IMR-90 (cell line): ENCODE data around the gene GGPS1. TPM values are rescaled to one million over a fixed set of nuclear protein-coding genes. Genes with fewer than 3 reads are reported as not detected.
A peak's percentile ranks its signal among the peaks of the same experiment; 100 is the strongest.

ENCODE experiments used
- ATAC-seq: fragments of 200-7000 bp; cut with Tn5 transposase; 2 replicates; pipeline ENCODE4 v1.9.1; 2020; ENCODE audit warnings: low read depth, mild to moderate bottlenecking, moderate library complexity
- BruUV-seq: library from RNA; stranded (reverse); fragments of 400-500 nt; replicated peaks from 2 replicates; lab custom pipeline; 2021; lab: Mats Ljungman, UMichigan
- CTCF ChIA-PET: fragments of 300-600 bp; formaldehyde crosslinking; extraction: SDS; loops from one replicate; lab custom pipeline; 2021; ENCODE audit warnings: antibody characterized with exemption; lab: Yijun Ruan, JAX
- POLR2A ChIA-PET: fragments of 300-600 bp; sonication (Branson Sonifier 250); formaldehyde crosslinking; loops from one replicate; lab custom pipeline; 2022; ENCODE audit warnings: antibody characterized with exemption; ENCODE audit not compliant: unreplicated experiment; lab: Charles Lee
- DNase-seq: peaks from one replicate; pipeline ENCODE4 v3.0.0; 2013
- H2AFZ ChIP-seq: replicated peaks from 2 replicates; pipeline ENCODE3; 2013; ENCODE audit warnings: low read length, mild to moderate bottlenecking; ENCODE audit not compliant: poor library complexity
- H2AK5ac ChIP-seq: 2 replicates; pipeline ENCODE4 v1.6.1; 2013; ENCODE audit warnings: low read depth, low read length, inconsistent platforms
- H2AK9ac ChIP-seq: replicated peaks from 2 replicates; pipeline ENCODE3; 2013; ENCODE audit warnings: mild to moderate bottlenecking, low read depth, low read length, moderate library complexity; ENCODE audit not compliant: poor library complexity
- H2BK120ac ChIP-seq: 2 replicates; pipeline ENCODE4 v1.6.1; 2013; ENCODE audit warnings: low read depth, low read length, inconsistent platforms
- H2BK15ac ChIP-seq: 3 replicates; pipeline ENCODE4 v1.6.1; 2013; ENCODE audit warnings: low read depth, low read length, inconsistent platforms
- H2BK20ac ChIP-seq: 2 replicates; pipeline ENCODE4 v1.6.1; 2013; ENCODE audit warnings: low read depth, mild to moderate bottlenecking, inconsistent platforms, low read length, moderate library complexity
- H2BK5ac ChIP-seq: 2 replicates; pipeline ENCODE4 v1.6.1; 2013; ENCODE audit warnings: mild to moderate bottlenecking, low read depth, low read length, inconsistent platforms; ENCODE audit not compliant: poor library complexity, severe bottlenecking
- H3K14ac ChIP-seq: replicated peaks from 2 replicates; pipeline ENCODE4 v1.6.1; 2013; ENCODE audit warnings: low read depth, low read length, inconsistent platforms
- H3K18ac ChIP-seq: 2 replicates; pipeline ENCODE4 v1.6.1; 2013; ENCODE audit warnings: low read depth, low read length, control low read depth
- H3K23ac ChIP-seq: 2 replicates; pipeline ENCODE4 v1.6.1; 2013; ENCODE audit warnings: low read depth, low read length, inconsistent platforms
- H3K27ac ChIP-seq: 2 replicates; pipeline ENCODE4 v1.5.1; 2013; ENCODE audit warnings: mild to moderate bottlenecking, control low read depth, low read length; ENCODE audit not compliant: insufficient read depth
- H3K27me3 ChIP-seq: 2 replicates; pipeline ENCODE4 v1.6.1; 2013; ENCODE audit warnings: low read length; ENCODE audit not compliant: control insufficient read depth, insufficient read depth
- H3K36me3 ChIP-seq: 2 replicates; pipeline ENCODE4 v1.6.1; 2013; ENCODE audit warnings: low read length, mixed read lengths; ENCODE audit not compliant: control insufficient read depth, insufficient read depth
- H3K4ac ChIP-seq: 2 replicates; pipeline ENCODE4 v1.6.1; 2013; ENCODE audit warnings: low read depth, low read length, inconsistent platforms
- H3K4me1 ChIP-seq: 2 replicates; pipeline ENCODE4 v1.6.1; 2013; ENCODE audit warnings: low read length, mixed read lengths; ENCODE audit not compliant: control insufficient read depth, insufficient read depth
- H3K4me2 ChIP-seq: 2 replicates; pipeline ENCODE4 v1.6.1; 2013; ENCODE audit warnings: low read depth, mild to moderate bottlenecking, control low read depth, low read length, moderate library complexity
- H3K4me3 ChIP-seq: 2 replicates; pipeline ENCODE4 v1.5.1; 2013; ENCODE audit warnings: low read depth, mild to moderate bottlenecking, control low read depth, low read length, moderate library complexity; ENCODE audit not compliant: insufficient read depth
- H3K56ac ChIP-seq: 2 replicates; pipeline ENCODE4 v1.6.1; 2013; ENCODE audit warnings: low read length, inconsistent platforms; ENCODE audit not compliant: insufficient read depth; ENCODE audit errors: extremely low read depth
- H3K79me1 ChIP-seq, 2 experiments: 2 replicates each; pipeline ENCODE4 v1.6.1; 2013; ENCODE audit warnings: low read length in 2 of 2, inconsistent platforms in 1 of 2, low read depth in 1 of 2
- H3K9ac ChIP-seq: 2 replicates; pipeline ENCODE4 v1.6.1; 2013; ENCODE audit warnings: low read depth, low read length, control low read depth
- H3K9me1 ChIP-seq: 2 replicates; pipeline ENCODE4 v1.6.1; 2013; ENCODE audit warnings: low read length, inconsistent platforms; ENCODE audit not compliant: insufficient read depth
- H3K9me3 ChIP-seq: 2 replicates; pipeline ENCODE4 v1.6.1; 2013; ENCODE audit warnings: low read length; ENCODE audit not compliant: control insufficient read depth, insufficient read depth
- H4K20me1 ChIP-seq: 2 replicates; pipeline ENCODE4 v1.6.1; 2013; ENCODE audit warnings: low read length, inconsistent platforms; ENCODE audit not compliant: insufficient read depth
- H4K5ac ChIP-seq: 2 replicates; pipeline ENCODE4 v1.6.1; 2013; ENCODE audit warnings: mild to moderate bottlenecking, low read depth, low read length, control low read depth
- H4K8ac ChIP-seq, 2 experiments: 2 replicates each; pipeline ENCODE4 v1.6.1; 2013; ENCODE audit warnings: low read depth in 2 of 2, low read length in 2 of 2, control low read depth in 1 of 2, inconsistent platforms in 1 of 2
- H4K91ac ChIP-seq: 2 replicates; pipeline ENCODE4 v1.6.1; 2013; ENCODE audit warnings: low read depth, low read length, inconsistent platforms; ENCODE audit not compliant: insufficient read depth
- BHLHE40 ChIP-seq: fragments of 150-350 bp; IDR thresholded peaks from 2 replicates; pipeline ENCODE4 v1.6.1; 2016; ENCODE audit warnings: mild to moderate bottlenecking, low read depth, low read length
- CEBPB ChIP-seq: IDR thresholded peaks from 2 replicates; pipeline ENCODE4 v1.6.1; 2012; ENCODE audit warnings: low read depth, low read length, improper control_type of control experiment
- CHD1 ChIP-seq: IDR thresholded peaks from 2 replicates; pipeline ENCODE4 v1.6.1; 2012; ENCODE audit warnings: low read depth, low read length, improper control_type of control experiment
- CTCF ChIP-seq: conservative IDR thresholded peaks from 2 replicates; pipeline ENCODE4 v1.5.1; 2012; ENCODE audit warnings: mild to moderate bottlenecking, low read depth, low read length, improper control_type of control experiment
- FOS ChIP-seq: fragments of 150-350 bp; IDR thresholded peaks from 2 replicates; pipeline ENCODE4 v1.6.1; 2016; ENCODE audit warnings: low read depth, low read length
- MAZ ChIP-seq: IDR thresholded peaks from 2 replicates; pipeline ENCODE4 v1.6.1; 2012; ENCODE audit warnings: low read depth, mild to moderate bottlenecking, low read length, improper control_type of control experiment, moderate library complexity, borderline replicate concordance
- MXI1 ChIP-seq: IDR thresholded peaks from 2 replicates; pipeline ENCODE4 v1.6.1; 2012; ENCODE audit warnings: low read depth, mild to moderate bottlenecking, low read length, moderate library complexity, borderline replicate concordance
- NFE2L2 ChIP-seq: fragments of 150-350 bp; IDR thresholded peaks from 2 replicates; pipeline ENCODE4 v1.6.1; 2016; ENCODE audit warnings: low read depth, mild to moderate bottlenecking, low read length
- POLR2A ChIP-seq: IDR thresholded peaks from 2 replicates; pipeline ENCODE4 v1.6.1; 2012; ENCODE audit warnings: mild to moderate bottlenecking, low read depth, low read length
- RAD21 ChIP-seq: IDR thresholded peaks from 2 replicates; pipeline ENCODE4 v1.6.1; 2012; ENCODE audit warnings: low read length, improper control_type of control experiment
- RFX5 ChIP-seq: IDR thresholded peaks from 2 replicates; pipeline ENCODE4 v1.8.0; 2012; ENCODE audit warnings: low read depth, mild to moderate bottlenecking, low read length, moderate library complexity
- SMC3 ChIP-seq: fragments of 150-350 bp; IDR thresholded peaks from 2 replicates; pipeline ENCODE4 v1.6.1; 2016; ENCODE audit warnings: low read depth, mild to moderate bottlenecking, antibody characterized with exemption, low read length, moderate library complexity
- USF2 ChIP-seq: fragments of 150-350 bp; IDR thresholded peaks from 2 replicates; pipeline ENCODE4 v1.6.1; 2017; ENCODE audit warnings: mild to moderate bottlenecking, antibody characterized with exemption, low read length, low read depth
- WGBS, 2 experiments: methylation state at CpG; one replicate each; pipeline versions ENCODE4 v1.1.5 to v1.1.7; 2013; ENCODE audit warnings: missing lambda C conversion rate in 2 of 2; ENCODE audit not compliant: insufficient read length in 1 of 2; ENCODE audit errors: extremely low coverage in 2 of 2; 5-methylcytosine and 5-hydroxymethylcytosine counted together
- dilution Hi-C: fragments of 300-500 bp; cut with HindIII; formaldehyde crosslinking; loops from one replicate; pipeline ENCODE4 v1.14.3; 2018; ENCODE audit warnings: low sequenced_read_pairs; ENCODE audit not compliant: unreplicated experiment
- in situ Hi-C: fragments of 300-500 bp; cut with MboI; formaldehyde crosslinking; loops from 3 replicates; pipeline ENCODE4 v1.14.3; 2019; ENCODE audit warnings: low sequenced_read_pairs, inconsistent platforms, mixed read lengths
- intact Hi-C: fragments of 100-400 bp; cut with micrococcal nuclease; formaldehyde crosslinking; loops from 2 replicates; pipeline ENCODE4 v1.10.0; 2022
- polyA plus RNA-seq, 3 experiments: library from polyadenylated mRNA; depleted of rRNA; stranded (reverse); fragments of >200 nt; gene quantifications; 2 replicates each; pipeline ENCODE4 v1.2.3, GENCODE V29; 2012; ENCODE audit warnings: low replicate concordance in 1 of 3
- total RNA-seq: library from RNA; depleted of rRNA; stranded (reverse); fragments of >200 nt; gene quantifications from 2 replicates; pipeline ENCODE4 v1.2.3, GENCODE V29; 2012
- TF ChIP-seq, protein P1 (sequence below): fragments of 150-350 bp; IDR thresholded peaks from 2 replicates; pipeline ENCODE4 v1.6.1; 2016; ENCODE audit warnings: low read depth, mild to moderate bottlenecking, low read length, moderate library complexity, borderline replicate concordance

Gene GGPS1
- total and polyA plus RNA-seq, 2 of the 4 experiments (the other 2 are of a cell fraction), result 16.4 to 21.5 TPM

DNA sequence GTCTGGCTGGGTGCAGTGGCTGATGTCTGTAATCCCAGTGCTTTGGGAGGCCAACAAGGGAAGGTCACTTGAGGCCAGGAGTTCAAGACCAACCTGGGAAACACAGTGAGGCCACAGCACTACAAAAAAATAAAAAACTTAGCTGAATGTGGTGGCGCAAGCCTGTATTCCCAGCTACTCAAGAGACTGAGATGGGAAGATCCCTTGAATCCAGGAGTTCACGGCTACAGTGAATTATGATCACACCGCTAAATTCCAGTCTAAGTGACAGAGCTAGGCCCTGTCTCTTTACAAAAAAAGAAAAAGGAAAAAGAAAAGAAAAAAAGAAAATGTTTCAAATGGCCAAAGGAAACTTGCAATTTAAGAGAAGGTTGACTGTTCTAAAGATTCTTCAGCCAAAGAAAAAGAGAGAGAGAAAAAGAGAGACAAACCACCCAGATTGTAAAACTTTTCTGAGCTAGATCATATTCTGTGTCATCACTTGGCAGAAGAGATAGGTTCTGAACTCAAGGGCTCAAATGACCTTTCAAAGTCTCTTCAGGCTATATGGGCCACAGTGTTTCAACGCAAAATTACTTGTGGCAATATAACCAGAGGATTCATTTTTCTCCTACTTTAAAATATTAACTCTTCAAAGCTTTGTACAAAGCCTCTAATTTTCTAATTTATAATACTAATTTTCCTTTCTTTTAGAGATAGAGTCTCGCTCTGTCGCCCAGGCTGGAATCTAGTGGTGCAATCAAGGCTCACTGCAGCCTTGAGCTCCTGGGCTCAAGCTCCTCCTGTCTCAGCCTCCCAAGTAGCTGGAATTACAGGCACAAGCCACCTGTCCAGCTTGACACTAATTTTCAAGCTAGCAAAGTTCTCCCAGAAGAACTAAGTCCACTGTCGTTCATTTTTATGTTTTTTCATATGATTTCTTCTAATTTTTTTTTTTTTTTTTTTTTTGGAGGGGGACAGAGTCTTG lies 20.9 kb upstream of the GGPS1 start:
- Histone ChIP-seq H4K20me1 (peaks cover 78% of the 10 kb centered on the region), H3K27me3 (no peaks in the 10 kb centered on the region), H4K8ac (no peak overlapping the region), H3K4me3 (no peak overlapping the region), H3K23ac (no peak overlapping the region), H3K9me3 (no peaks in the 10 kb centered on the region), H3K14ac (no peak overlapping the region), H3K18ac (no peak overlapping the region), H3K9me1 (peaks cover 6% of the 10 kb centered on the region), H4K5ac (no peak overlapping the region), H3K36me3 (peaks cover 4% of the 10 kb centered on the region), H2BK5ac (no peak overlapping the region), H2BK20ac (no peak overlapping the region), H2BK15ac (no peak overlapping the region), H3K4me1 (peaks cover 12% of the 10 kb centered on the region), H3K79me1 (peaks cover 6 to 62% of the 10 kb centered on the region in 2 experiments; a peak in 3 of 4 replicates), H4K91ac (no peak overlapping the region), H2AFZ (no peak overlapping the region), H2BK120ac (no peak overlapping the region), H3K4me2 (no peak overlapping the region; the same call in 1 of the 2 replicates), H3K4ac (no peak overlapping the region), H2AK5ac (no peak overlapping the region), H3K56ac (no peak overlapping the region), H3K9ac (no peak overlapping the region), H3K27ac (no peak overlapping the region), H2AK9ac (no peak overlapping the region)
- intact Hi-C loops, result no loop called here
- POLR2A ChIA-PET, result interaction anchor here (0.6 kb wide), 1 partner anchor 60 kb away, joined by 3 read pairs; no protein-coding TSS in a partner anchor
- CTCF ChIA-PET, result interaction anchor here (0.6 kb wide), 1 partner anchor 148 kb away, joined by 3 read pairs; no protein-coding TSS in a partner anchor
- no TSS peak for BruUV-seq
- dilution Hi-C loops, result no loop called here
- in situ Hi-C loops, result no loop called here
- DNase-seq (peak; percentile 19), ATAC-seq (no peak; the same call in 1 of the 2 replicates)
- WGBS, 2 experiments, result 100% methylated on average over 1 of the region's 7 CpGs; no CpG with 5 or more reads in 1 of the 2 experiments
- no peak for TF ChIP-seq CTCF
- TF ChIP-seq RFX5, result no peak
- TF ChIP-seq CHD1, result no peak
- TF ChIP-seq RAD21, result no peak
- no peak for TF ChIP-seq CEBPB
- TF ChIP-seq MAZ, result no peak
- TF ChIP-seq SMC3, result no peak
- no peak for TF ChIP-seq NFE2L2
- TF ChIP-seq FOS, result no peak
- TF ChIP-seq POLR2A, result no peak
- TF ChIP-seq MXI1, result no peak
- no peak for TF ChIP-seq USF2
- TF ChIP-seq BHLHE40, result no peak
- TF ChIP-seq, protein P1, sequence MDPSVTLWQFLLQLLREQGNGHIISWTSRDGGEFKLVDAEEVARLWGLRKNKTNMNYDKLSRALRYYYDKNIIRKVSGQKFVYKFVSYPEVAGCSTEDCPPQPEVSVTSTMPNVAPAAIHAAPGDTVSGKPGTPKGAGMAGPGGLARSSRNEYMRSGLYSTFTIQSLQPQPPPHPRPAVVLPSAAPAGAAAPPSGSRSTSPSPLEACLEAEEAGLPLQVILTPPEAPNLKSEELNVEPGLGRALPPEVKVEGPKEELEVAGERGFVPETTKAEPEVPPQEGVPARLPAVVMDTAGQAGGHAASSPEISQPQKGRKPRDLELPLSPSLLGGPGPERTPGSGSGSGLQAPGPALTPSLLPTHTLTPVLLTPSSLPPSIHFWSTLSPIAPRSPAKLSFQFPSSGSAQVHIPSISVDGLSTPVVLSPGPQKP, result no peak
